ENCODE measurements around the gene ABCA4.

DNA sequence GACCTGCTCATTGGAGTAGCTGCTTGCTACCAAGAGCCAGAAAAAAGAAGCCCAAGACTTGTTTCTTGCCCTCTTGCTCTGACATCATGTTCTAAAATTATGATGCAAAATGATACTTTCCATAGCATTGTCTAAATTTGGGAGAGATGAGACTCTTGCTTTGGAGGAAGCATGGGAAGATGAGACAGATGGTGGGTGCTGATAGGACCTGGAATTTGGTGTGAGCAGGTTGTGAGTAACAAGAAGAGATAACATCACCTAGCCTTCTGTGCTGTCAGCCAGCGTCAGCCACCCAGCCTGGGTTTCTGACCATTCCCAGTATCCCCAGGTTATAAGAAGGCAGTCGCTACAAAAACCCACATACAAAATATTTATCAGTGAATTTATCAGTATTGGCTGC lies 144.7 kb downstream of the ABCA4 start:
- TF ChIP-seq POLR2A (IDR thresholded peaks at IDR 0.05; ENCODE audit: low read length) = no peak
- no peak for TF ChIP-seq GATA1 (IDR thresholded peaks at IDR 0.05; ENCODE audit: low read depth, low read length)
